H9 (cell line): ENCODE data around the gene TRMU. TPM values are rescaled to one million over a fixed set of nuclear protein-coding genes. Genes with fewer than 3 reads are reported as not detected.

ENCODE experiments used
- DNase-seq: peaks from one replicate; pipeline ENCODE4 v3.0.0-alpha.2; 2017
- H2AFZ ChIP-seq: one replicate; pipeline ENCODE4 v1.6.1; 2013; ENCODE audit warnings: mild to moderate bottlenecking, low read length, control low read depth, moderate library complexity
- H2AK5ac ChIP-seq: 2 replicates; pipeline ENCODE4 v1.6.1; 2013; ENCODE audit warnings: low read length, control low read depth, mixed read lengths; ENCODE audit not compliant: insufficient read length
- H2BK120ac ChIP-seq: one replicate; pipeline ENCODE4 v1.6.1; 2013; ENCODE audit warnings: low read depth, mild to moderate bottlenecking, low read length, control low read depth, inconsistent platforms; ENCODE audit not compliant: poor library complexity, severe bottlenecking
- H2BK12ac ChIP-seq: 2 replicates; pipeline ENCODE4 v1.6.1; 2013; ENCODE audit warnings: low read length, control low read depth, mixed read lengths, low read depth; ENCODE audit not compliant: insufficient read length
- H2BK15ac ChIP-seq: 2 replicates; pipeline ENCODE4 v1.6.1; 2013; ENCODE audit warnings: low read depth, low read length, control low read depth
- H2BK20ac ChIP-seq: one replicate; pipeline ENCODE4 v1.6.1; 2013; ENCODE audit warnings: low read depth, mild to moderate bottlenecking, low read length, control low read depth, inconsistent platforms; ENCODE audit not compliant: poor library complexity, severe bottlenecking
- H2BK5ac ChIP-seq: 2 replicates; pipeline ENCODE4 v1.6.1; 2013; ENCODE audit warnings: low read length, control low read depth, mixed read lengths; ENCODE audit not compliant: insufficient read length
- H3K14ac ChIP-seq: 2 replicates; pipeline ENCODE4 v1.6.1; 2013; ENCODE audit warnings: low read length, control low read depth; ENCODE audit not compliant: insufficient read depth
- H3K18ac ChIP-seq: 2 replicates; pipeline ENCODE4 v1.6.1; 2013; ENCODE audit warnings: low read depth, mild to moderate bottlenecking, mixed read lengths, low read length, control low read depth; ENCODE audit not compliant: insufficient read length
- H3K23ac ChIP-seq: 2 replicates; pipeline ENCODE4 v1.6.1; 2013; ENCODE audit warnings: low read length, control low read depth, mixed read lengths, low read depth; ENCODE audit not compliant: insufficient read length
- H3K23me2 ChIP-seq: 2 replicates; pipeline ENCODE4 v1.6.1; 2013; ENCODE audit warnings: low read depth, mild to moderate bottlenecking, mixed read lengths, low read length, control low read depth; ENCODE audit not compliant: insufficient read length, poor library complexity, severe bottlenecking
- H3K27ac ChIP-seq: 2 replicates; pipeline ENCODE4 v1.5.1; 2013; ENCODE audit warnings: low read length, control low read depth, mixed read lengths, low read depth; ENCODE audit not compliant: insufficient read length
- H3K27me3 ChIP-seq: 2 replicates; pipeline ENCODE4 v1.6.1; 2013; ENCODE audit warnings: low read length, control low read depth, inconsistent platforms; ENCODE audit not compliant: insufficient read depth
- H3K4ac ChIP-seq: 2 replicates; pipeline ENCODE4 v1.6.1; 2013; ENCODE audit warnings: low read depth, mild to moderate bottlenecking, control low read depth, inconsistent platforms, low read length, moderate library complexity
- H3K4me1 ChIP-seq: 2 replicates; pipeline ENCODE4 v1.6.1; 2013; ENCODE audit warnings: low read length, control low read depth, inconsistent platforms; ENCODE audit not compliant: insufficient read depth
- H3K4me2 ChIP-seq: 2 replicates; pipeline ENCODE4 v1.6.1; 2013; ENCODE audit warnings: low read length, control low read depth, mixed read lengths; ENCODE audit not compliant: insufficient read length, insufficient read depth
- H3K56ac ChIP-seq: 2 replicates; pipeline ENCODE4 v1.6.1; 2013; ENCODE audit warnings: low read depth, mild to moderate bottlenecking, mixed read lengths, low read length, control low read depth; ENCODE audit not compliant: insufficient read length
- H3K79me1 ChIP-seq: 2 replicates; pipeline ENCODE4 v1.6.1; 2013; ENCODE audit warnings: low read depth, mild to moderate bottlenecking, moderate library complexity, low read length, control low read depth, inconsistent platforms; ENCODE audit not compliant: insufficient read depth, poor library complexity, severe bottlenecking
- H3K79me2 ChIP-seq: 2 replicates; pipeline ENCODE4 v1.6.1; 2013; ENCODE audit warnings: low read length, control low read depth, inconsistent platforms; ENCODE audit not compliant: insufficient read depth
- H3K9ac ChIP-seq: 2 replicates; pipeline ENCODE4 v1.6.1; 2013; ENCODE audit warnings: low read length, control low read depth, mixed read lengths; ENCODE audit not compliant: insufficient read length; ENCODE audit errors: extremely low read depth
- H3K9me3 ChIP-seq: one replicate; pipeline ENCODE4 v1.6.1; 2013; ENCODE audit warnings: low read depth, low read length, inconsistent platforms; ENCODE audit not compliant: control insufficient read depth
- H3T11ph ChIP-seq: one replicate; pipeline ENCODE4 v1.6.1; 2013; ENCODE audit warnings: mild to moderate bottlenecking, low read length, control low read depth, inconsistent platforms
- H4K20me1 ChIP-seq: one replicate; pipeline ENCODE4 v1.6.1; 2013; ENCODE audit not compliant: control insufficient read depth, insufficient read length, insufficient read depth
- H4K5ac ChIP-seq: 2 replicates; pipeline ENCODE4 v1.6.1; 2013; ENCODE audit warnings: low read depth, mild to moderate bottlenecking, mixed read lengths, low read length, control low read depth; ENCODE audit not compliant: insufficient read length
- H4K8ac ChIP-seq: replicated peaks from 2 replicates; pipeline ENCODE4 v1.6.1; 2013; ENCODE audit warnings: low read length, control low read depth, mixed read lengths, low read depth; ENCODE audit not compliant: insufficient read length
- H4K91ac ChIP-seq: 2 replicates; pipeline ENCODE4 v1.6.1; 2013; ENCODE audit warnings: low read depth, mild to moderate bottlenecking, moderate library complexity, mixed read lengths, low read length, control low read depth; ENCODE audit not compliant: insufficient read length
- H3K27ac Mint-ChIP-seq, 3 experiments: 2 replicates in 2 of 3; 3 replicates in 1 of 3; pipeline ENCODE4 v1.8.0; 2020 to 2021; ENCODE audit warnings: mixed read lengths in 3 of 3, mild to moderate bottlenecking in 1 of 3, moderate library complexity in 1 of 3
- H3K27me3 Mint-ChIP-seq: 2 replicates; pipeline ENCODE4 v1.8.0; 2021; ENCODE audit warnings: low read depth, mild to moderate bottlenecking, moderate library complexity, mixed read lengths
- H3K36me3 Mint-ChIP-seq, 3 experiments: 2 replicates in 2 of 3; 3 replicates in 1 of 3; pipeline ENCODE4 v1.8.0; 2020 to 2021; ENCODE audit warnings: low read depth in 3 of 3, mixed read lengths in 3 of 3; ENCODE audit not compliant: insufficient read depth in 1 of 3
- H3K4me1 Mint-ChIP-seq, 2 experiments: 2 replicates each; pipeline ENCODE4 v1.8.0; 2020; ENCODE audit warnings: mixed read lengths in 2 of 2
- H3K4me3 Mint-ChIP-seq, 2 experiments: 2 replicates in 1 of 2; 3 replicates in 1 of 2; pipeline ENCODE4 v1.8.0; 2020 to 2021; ENCODE audit warnings: mild to moderate bottlenecking in 2 of 2, mixed read lengths in 2 of 2, moderate library complexity in 1 of 2
- H3K9me3 Mint-ChIP-seq, 2 experiments: 2 replicates in 1 of 2; 3 replicates in 1 of 2; pipeline ENCODE4 v1.8.0; 2020; ENCODE audit warnings: mild to moderate bottlenecking in 2 of 2, mixed read lengths in 2 of 2, moderate library complexity in 1 of 2
- WGBS: extraction: QIAGEN DNeasy Blood & Tissue Kit; methylation state at CpG from one replicate; pipeline ENCODE4 v1.1.7; 2013; ENCODE audit warnings: missing lambda C conversion rate, low lambda C conversion rate, mixed read lengths; ENCODE audit not compliant: insufficient read length; ENCODE audit errors: extremely low coverage; 5-methylcytosine and 5-hydroxymethylcytosine counted together
- total RNA-seq: library from RNA; stranded (reverse); gene quantifications from 2 replicates; pipeline ENCODE4 v1.2.1, GENCODE V29; 2021
- TF ChIP-seq, protein P1 (sequence below): fragments of 200-600 bp; sonication (generic); conservative IDR thresholded peaks from 3 replicates; pipeline ENCODE4 v1.8.0; 2021; ENCODE audit warnings: antibody characterized with exemption, mild to moderate bottlenecking

Gene TRMU
- total RNA-seq, 1 experiment from 2014 or later: 86.3 TPM

DNA sequence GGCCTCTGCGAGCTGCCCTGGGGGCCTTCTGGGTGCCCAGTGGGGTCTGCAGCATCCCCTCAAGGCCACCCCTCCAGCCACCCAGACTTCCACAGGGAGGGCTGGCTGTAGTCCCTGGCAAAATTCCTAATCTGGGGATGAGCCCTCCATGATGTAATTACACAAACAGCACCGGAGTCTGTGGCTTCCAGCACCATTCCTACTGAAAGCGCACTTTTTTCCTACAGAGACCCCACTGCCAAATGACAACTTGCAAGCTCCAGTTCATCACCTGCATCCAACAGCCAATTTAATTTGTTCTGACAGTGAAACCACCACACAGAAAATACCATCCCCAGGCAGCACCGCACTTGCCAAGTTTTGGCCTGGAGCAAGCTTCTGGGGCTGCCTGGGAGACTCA lies 70.4 kb downstream of the TRMU start:
- Histone ChIP-seq H3K4me1 (no peaks in the 10 kb centered on the region), H3K18ac (no peak overlapping the region), H3K79me2 (no peaks in the 10 kb centered on the region), H2AK5ac (no peak overlapping the region), H2BK5ac (no peak overlapping the region), H3K4ac (no peak overlapping the region), H2BK20ac (no peak overlapping the region), H4K5ac (no peak overlapping the region), H2BK120ac (no peak overlapping the region), H2BK15ac (no peak overlapping the region), H3K23me2 (no peaks in the 10 kb centered on the region), H3K4me2 (no peak overlapping the region), H3K79me1 (no peaks in the 10 kb centered on the region), H3K56ac (no peak overlapping the region), H3K9me3 (no peaks in the 10 kb centered on the region), H2BK12ac (no peak overlapping the region), H4K91ac (no peak overlapping the region), H4K8ac (no peak overlapping the region), H3K27ac (no peak overlapping the region), H3K14ac (no peak overlapping the region), H3K9ac (no peak overlapping the region), H3K23ac (no peak overlapping the region), H4K20me1 (no peaks in the 10 kb centered on the region), H3K27me3 (no peaks in the 10 kb centered on the region), H3T11ph (no peak overlapping the region), H2AFZ (no peak overlapping the region)
- peaks cover 0 to 9% of the 10 kb centered on the region in 2 experiments; a peak in 2 of 4 replicates for H3K4me1 Mint-ChIP-seq
- H3K36me3 Mint-ChIP-seq: peaks cover 0 to 8% (median 2%) of the 10 kb centered on the region in 3 experiments; a peak in 1 of 7 replicates
- no peak overlapping the region for H3K4me3 Mint-ChIP-seq
- no peak for DNase-seq
- no peaks in the 10 kb centered on the region for H3K9me3 Mint-ChIP-seq
- WGBS: no CpG with 5 or more reads among the region's 4 CpGs
- peak overlapping the region in 2 of 3 experiments; percentile 48 to 53; a peak in 2 of 7 replicates for H3K27ac Mint-ChIP-seq
- TF ChIP-seq, protein P1, sequence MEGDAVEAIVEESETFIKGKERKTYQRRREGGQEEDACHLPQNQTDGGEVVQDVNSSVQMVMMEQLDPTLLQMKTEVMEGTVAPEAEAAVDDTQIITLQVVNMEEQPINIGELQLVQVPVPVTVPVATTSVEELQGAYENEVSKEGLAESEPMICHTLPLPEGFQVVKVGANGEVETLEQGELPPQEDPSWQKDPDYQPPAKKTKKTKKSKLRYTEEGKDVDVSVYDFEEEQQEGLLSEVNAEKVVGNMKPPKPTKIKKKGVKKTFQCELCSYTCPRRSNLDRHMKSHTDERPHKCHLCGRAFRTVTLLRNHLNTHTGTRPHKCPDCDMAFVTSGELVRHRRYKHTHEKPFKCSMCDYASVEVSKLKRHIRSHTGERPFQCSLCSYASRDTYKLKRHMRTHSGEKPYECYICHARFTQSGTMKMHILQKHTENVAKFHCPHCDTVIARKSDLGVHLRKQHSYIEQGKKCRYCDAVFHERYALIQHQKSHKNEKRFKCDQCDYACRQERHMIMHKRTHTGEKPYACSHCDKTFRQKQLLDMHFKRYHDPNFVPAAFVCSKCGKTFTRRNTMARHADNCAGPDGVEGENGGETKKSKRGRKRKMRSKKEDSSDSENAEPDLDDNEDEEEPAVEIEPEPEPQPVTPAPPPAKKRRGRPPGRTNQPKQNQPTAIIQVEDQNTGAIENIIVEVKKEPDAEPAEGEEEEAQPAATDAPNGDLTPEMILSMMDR: no peak
- H3K27me3 Mint-ChIP-seq: peaks cover 2% of the 10 kb centered on the region
